Hematopoietic multipotent progenitor cell treated with erythropoietin and hydrocortisone succinate and interleukin-3 and kit ligand, for 17 days (in vitro differentiated cells): ENCODE measurements around the gene FALEC.
"Not testable (repeated sequence)": the region's sequence is repeated elsewhere in the genome, so short reads cannot be mapped to it uniquely, and the experiment has no call there.

Experiments
- DNase-seq: peaks from one replicate; pipeline ENCODE4 v3.0.0-alpha.2; 2015; ENCODE audit warnings: low spot score

FALEC gene

GRCh38 chr1:150558761-150559655 is 43.5 kb downstream of the FALEC start:
- no peak for DNase-seq

- no peak for DNase-seq
Observed at GRCh38 chr1:150559656-150560010, 44.1 kb downstream of the FALEC start.

DNA sequence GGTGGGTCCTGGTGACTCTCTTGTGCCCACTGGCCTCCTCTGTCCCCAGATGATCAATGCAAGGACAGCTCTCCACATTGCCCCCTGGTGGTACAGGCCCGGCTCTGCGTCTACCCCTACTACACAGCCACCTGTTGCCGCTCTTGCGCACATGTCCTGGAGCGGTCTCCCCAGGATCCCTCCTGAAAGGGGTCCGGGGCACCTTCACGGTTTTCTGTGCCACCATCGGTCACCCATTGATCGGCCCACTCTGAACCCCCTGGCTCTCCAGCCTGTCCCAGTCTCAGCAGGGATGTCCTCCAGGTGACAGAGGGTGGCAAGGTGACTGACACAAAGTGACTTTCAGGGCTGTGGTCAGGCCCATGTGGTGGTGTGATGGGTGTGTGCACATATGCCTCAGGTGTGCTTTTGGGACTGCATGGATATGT is 44.5 kb downstream of the FALEC start:
- DNase-seq: peak; percentile 85

DNA sequence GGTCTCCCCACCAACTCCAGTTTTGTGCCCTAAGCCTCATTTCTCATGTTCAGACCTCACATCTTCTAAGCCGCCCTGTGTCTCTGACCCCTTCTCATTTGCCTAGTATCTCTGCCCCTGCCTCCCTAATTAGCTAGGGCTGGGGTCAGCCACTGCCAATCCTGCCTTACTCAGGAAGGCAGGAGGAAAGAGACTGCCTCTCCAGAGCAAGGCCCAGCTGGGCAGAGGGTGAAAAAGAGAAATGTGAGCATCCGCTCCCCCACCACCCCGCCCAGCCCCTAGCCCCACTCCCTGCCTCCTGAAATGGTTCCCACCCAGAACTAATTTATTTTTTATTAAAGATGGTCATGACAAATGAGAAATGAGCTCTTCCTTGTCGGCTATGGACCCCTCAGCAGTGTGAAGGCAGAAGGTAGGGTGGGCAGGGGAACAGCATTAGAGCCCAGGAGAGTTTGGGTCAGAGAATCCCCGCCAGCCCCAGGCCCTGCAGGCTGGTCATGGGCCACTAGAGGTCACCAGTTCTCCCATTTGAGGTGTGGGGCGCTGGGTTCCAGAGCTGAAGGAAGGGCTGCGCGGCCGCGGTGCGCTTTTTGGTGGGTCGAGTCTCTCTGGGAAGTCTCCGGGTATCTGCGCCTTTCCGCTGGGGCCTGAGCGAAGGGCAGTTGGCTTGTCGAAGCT is 45.2 kb downstream of the FALEC start:
- peak; percentile 90 for DNase-seq

GRCh38 chr1:150561254-150561973 is 45.9 kb downstream of the FALEC start:
- peak; percentile 87 for DNase-seq

DNA sequence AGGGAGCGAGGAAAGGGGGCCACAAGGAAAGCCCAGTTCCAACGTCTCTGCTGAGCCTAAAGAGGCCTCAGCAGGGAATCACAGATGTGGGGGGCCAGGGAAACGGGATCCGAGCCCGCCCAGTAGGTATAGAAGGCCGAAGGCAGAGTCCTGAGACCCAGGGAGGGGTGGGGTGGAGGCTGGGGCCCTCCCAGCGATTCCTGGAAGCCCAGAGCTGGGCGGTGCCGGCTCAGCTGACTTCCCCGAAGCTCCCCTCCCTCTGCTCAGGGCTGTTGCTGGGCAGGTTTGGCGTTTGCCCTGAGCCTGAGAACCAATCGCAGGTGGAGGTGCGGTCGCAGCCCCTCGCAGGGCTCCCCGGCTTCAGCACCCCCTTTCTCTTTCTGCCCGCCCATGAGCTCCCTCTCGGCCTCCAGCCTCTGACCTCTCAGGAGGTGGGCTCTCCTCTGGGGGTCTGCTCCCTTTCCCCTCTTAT is 46.5 kb downstream of the FALEC start:
- DNase-seq: peak; percentile 86

- DNase-seq: peak; percentile 41
Observed at GRCh38 chr1:150562446-150563339, 47.1 kb downstream of the FALEC start.

DNA sequence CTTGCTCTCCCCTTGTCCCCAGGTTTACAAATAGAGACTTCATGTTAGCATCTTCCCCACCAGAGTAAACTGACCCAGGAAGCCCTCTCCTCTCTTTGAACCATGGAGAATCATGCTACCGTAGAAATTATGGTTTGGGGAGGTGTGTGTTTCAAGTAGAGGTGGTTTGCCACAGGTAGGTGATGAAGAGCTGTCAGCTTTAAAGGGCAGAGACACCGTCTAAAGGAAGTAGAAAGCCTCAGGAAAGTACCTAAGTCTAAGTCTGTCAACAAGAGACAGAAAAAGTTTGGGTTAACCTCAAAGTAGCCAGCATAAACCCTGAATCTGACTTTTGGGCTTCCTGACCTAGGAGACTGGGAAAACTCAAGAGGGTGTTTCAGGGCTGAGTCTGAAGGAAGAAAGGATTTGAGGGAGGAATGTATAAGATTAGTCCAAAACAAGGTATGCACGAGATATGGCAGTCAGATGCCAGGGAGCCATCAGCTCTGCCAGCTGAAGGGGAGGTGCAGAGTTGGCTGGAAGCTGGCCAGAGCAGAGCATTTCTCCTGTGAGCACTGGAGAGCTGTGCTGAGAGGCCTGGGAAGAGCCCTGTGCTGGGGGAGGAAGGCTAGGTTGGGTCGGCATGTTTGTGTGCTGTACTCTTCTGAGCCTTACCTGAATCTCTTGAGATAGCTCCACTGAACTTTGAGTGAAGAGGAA is 47.9 kb downstream of the FALEC start:
- DNase-seq: peak; percentile 90

DNA sequence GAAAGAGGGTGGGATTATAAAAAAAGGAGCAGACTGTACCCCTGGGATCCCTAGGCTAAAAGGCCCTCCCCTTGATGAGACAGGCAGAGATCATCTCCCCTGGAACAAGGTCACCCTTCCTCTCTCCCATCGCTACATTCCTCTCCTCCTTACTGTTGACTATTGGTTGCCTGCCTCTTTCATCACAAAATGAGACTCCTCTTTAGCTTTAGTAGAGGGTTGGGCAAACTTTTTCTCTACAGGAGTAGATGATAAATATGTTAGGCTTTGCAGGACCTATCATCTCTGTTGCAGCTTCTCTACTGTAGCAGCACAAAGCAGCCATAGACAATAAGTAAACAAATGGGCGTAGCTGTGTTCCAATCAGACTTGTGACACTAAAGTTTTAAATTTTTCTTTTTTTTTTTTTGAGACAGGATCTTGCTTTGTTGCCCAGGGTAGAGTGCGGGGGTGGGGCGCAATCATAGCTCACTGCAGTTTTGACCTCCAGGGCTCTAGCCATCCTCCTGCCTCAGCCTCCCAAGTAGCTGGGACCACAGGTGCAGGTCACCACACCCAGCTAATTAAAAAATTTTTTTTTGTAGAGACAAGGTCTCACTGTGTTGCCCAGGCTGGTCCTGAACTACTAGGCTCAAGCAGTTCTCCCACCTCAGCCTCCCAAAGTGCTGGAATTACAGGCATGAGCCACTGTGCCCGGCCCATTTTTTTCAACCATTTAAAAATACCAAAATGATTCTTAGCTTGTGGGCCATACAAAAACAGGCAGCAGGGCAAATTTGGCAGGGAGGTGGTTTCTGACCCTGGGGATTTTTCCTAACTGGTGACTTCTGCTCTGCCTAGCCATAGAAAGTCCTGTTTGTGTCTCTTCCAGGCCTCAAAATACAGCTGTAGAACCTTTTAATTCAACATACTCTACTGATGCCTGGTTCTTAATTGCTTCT is 48.8 kb downstream of the FALEC start:
- DNase-seq: peak; percentile 17

DNA sequence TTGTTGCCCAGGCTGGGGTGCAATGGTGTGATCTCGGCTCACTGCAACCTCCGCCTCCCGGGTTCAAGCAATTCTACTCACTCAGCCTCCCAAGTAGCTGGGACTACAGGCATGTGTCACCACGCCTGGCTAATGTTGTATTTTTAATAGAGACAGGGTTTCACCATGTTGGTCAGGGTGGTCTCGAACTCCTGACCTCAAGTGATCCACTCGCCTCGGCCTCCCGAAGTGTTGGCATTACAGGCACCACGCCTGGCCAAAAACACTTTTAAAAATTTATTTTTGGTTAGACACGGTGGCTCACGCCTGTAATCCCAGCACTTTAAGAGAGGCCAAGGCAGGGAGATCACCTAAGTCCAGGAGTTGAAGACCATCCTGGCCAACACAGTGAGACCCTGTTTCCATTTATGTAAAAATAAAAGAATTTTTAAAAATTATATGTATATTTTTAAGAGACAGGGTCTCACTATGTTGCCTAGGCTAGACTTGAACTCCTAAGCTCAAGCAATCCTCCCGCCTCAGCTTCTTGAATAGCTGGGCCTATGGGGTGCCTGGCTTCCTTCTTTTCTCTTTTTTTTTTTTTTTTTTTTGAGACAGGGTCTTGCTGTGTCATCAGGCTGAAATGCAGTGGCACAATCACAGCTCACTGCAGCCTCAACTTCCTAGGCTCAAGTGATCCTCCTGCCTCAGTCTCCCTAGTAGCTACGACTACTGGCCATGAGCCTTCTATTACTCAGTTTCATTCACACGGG is 49.9 kb downstream of the FALEC start:
- DNase-seq: not testable (repeated sequence)

GRCh38 chr1:150566589-150567340 is 51.2 kb downstream of the FALEC start:
- DNase-seq: no peak

GRCh38 chr1:150567341-150567716 is 51.8 kb downstream of the FALEC start:
- DNase-seq: peak; percentile 17

GRCh38 chr1:150567717-150568593 is 52.4 kb downstream of the FALEC start:
- peak; percentile 48 for DNase-seq

DNA sequence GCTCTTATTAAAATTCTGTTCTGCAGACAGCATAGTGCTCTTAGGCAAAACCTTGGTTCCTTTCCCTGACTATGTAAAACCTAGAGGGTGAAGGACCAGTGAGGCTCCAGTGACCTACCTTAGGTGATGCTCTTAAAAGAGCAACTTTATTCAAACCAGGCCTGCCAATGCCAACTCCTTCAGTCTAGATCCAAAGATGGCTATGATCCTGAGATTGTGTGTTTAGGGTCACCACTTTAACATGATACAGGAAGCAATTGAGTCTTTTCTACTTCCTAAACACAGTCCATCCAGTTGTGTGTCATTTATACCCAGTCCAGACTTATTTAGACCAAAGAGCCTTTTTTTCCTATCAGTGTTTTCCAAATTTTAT is 53.0 kb downstream of the FALEC start:
- peak; percentile 19 for DNase-seq

DNA sequence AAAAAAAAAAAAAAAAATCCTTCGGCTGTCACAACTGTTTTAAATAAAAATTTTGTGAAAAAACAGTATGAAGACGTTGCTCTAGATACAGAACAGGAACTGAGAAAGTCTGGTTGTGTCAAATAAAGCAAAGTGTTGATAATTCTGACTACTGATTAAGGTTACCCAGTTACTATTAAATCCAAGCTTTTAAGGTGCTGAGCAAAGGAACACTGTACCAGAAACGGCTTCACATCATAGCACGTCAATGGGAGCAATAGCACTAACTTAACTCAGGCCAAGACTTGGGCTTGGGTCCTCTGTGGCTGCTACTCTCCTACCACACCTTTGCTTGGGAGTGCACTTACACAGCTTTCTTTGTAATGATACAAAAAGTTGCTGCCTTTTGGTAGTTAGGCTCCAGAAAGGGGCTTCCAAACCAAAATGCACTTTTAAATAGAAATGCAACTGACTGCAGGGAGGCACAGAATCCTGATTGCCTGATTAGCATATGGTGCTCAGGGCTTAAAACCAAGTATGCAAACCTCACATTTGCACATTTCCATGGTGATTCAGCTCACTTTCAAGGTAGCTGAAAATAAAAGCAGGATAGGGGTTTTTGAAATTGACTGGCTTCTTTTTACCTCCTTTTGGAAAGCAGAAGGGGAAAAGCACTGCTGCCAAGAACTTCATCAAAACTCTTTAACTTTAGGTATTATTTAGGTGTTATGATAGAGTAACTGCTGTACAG is 57.5 kb downstream of the FALEC start:
- no peak for DNase-seq

DNA sequence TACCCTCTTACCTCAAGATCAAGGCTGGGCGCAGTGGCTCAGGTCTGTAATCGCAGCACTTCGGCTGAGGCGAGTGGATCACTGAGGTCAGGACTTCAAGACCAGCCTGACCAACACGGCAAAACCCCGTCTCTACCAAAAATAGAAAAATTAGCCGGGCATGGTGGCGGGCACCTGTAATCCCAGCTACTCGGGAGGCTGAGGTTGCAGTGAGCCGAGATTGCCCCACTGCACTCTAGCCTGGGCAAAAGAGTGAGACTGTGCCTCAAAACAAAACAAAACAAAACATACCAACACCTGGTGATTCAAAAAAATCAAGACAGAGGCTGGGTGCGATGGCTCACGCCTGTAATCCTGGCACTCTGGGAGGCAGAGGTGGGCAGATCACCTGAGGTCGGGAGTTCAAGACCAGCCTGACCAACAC is 58.1 kb downstream of the FALEC start:
- not testable (repeated sequence) for DNase-seq
